Measurements from ENCODE around the gene SETD5.

- TF ChIP-seq CTCF (optimal IDR thresholded peaks at IDR 0.05 in 1 of 3, IDR thresholded peaks at IDR 0.05 in 1 of 3, conservative IDR thresholded peaks at IDR 0.05 in 1 of 3; ENCODE audit: extremely low read depth in 1 of 3, insufficient read depth in 2 of 3, low read length in 3 of 3) (no peak), EZH2 (IDR thresholded peaks at IDR 0.05; ENCODE audit: low read length) (no peak)
These were observed 18.1 kb upstream of the SETD5 start for GRCh38 chr3:9379327-9379726.
